Transverse colon (tissue), 4 donors: ENCODE data around the gene TRIP13. TPM values are rescaled to one million over a fixed set of nuclear protein-coding genes. Genes with fewer than 3 reads are reported as not detected.
A peak's percentile ranks its signal among the peaks of the same experiment; 100 is the strongest.

Experiments
- DNase-seq: peaks from one replicate; pipeline ENCODE4 v3.0.0-alpha.2; 2019
- H3K27ac ChIP-seq, 4 donors: fragments of 200-600 bp; sonication (generic); 2 replicates each; pipeline ENCODE4 v1.5.1; 2016 to 2018; ENCODE audit warnings: inconsistent platforms in 4 of 4
- H3K27me3 ChIP-seq: fragments of 200-600 bp; sonication (generic); 2 replicates; pipeline ENCODE4 v1.5.1; 2017; ENCODE audit warnings: inconsistent platforms
- H3K36me3 ChIP-seq, 4 donors: fragments of 200-600 bp; sonication (generic); 2 replicates each; pipeline ENCODE4 v1.5.1; 2017 to 2019; ENCODE audit warnings: inconsistent platforms in 4 of 4
- H3K4me1 ChIP-seq, 4 donors: fragments of 200-600 bp; sonication (generic); 2 replicates each; pipeline ENCODE4 v1.5.1; 2017 to 2020; ENCODE audit warnings: inconsistent platforms in 4 of 4
- H3K4me3 ChIP-seq, 4 donors: fragments of 200-600 bp; sonication (generic); 1 replicate in 1 of 4; 2 replicates in 3 of 4; pipeline versions ENCODE4 v1.5.1 to v1.6.1; 2017 to 2019; ENCODE audit warnings: inconsistent platforms in 4 of 4
- H3K9me3 ChIP-seq, 2 donors: fragments of 200-600 bp; sonication (generic); 2 replicates each; pipeline ENCODE4 v1.5.1; 2017 to 2019; ENCODE audit warnings: inconsistent platforms in 2 of 2
- EP300 ChIP-seq: sonication (generic); formaldehyde crosslinking; IDR thresholded peaks from one replicate; pipeline ENCODE4 v1.6.1; 2017; ENCODE audit warnings: antibody characterized with exemption, low read depth
- POLR2A ChIP-seq: fragments of 450-650 bp; IDR thresholded peaks from one replicate; pipeline ENCODE4 v1.6.1; 2016; ENCODE audit warnings: antibody characterized with exemption, mild to moderate bottlenecking, moderate library complexity
- POLR2AphosphoS5 ChIP-seq, 3 donors: sonication (generic); formaldehyde crosslinking; IDR thresholded peaks; one replicate each; pipeline ENCODE4 v1.6.1; 2016; ENCODE audit warnings: antibody characterized with exemption in 3 of 3
- WGBS, 2 donors: methylation state at CpG; one replicate each; pipeline ENCODE4 v1.1.5; 2018; ENCODE audit warnings: low coverage in 1 of 2; 5-methylcytosine and 5-hydroxymethylcytosine counted together
- in situ Hi-C, 4 donors: fragments of 200-750 bp; cut with MboI; loops; one replicate each; pipeline versions ENCODE4 v1.15.0 to v1.15.1; 2017; ENCODE audit warnings: low sequenced_read_pairs in 3 of 4, low pct_ligation_motif_present in 1 of 4, low pct_unique_long_range_greater_than_20kb in 1 of 4
- intact Hi-C: fragments of 100-400 bp; cut with DNase I; formaldehyde crosslinking; loops from one replicate; pipeline ENCODE4 v1.15.1; 2023; ENCODE audit warnings: low total_unique reads
- total RNA-seq, 4 donors: library from RNA; depleted of rRNA; stranded (reverse); fragments of >200 nt; gene quantifications; one replicate each; pipeline ENCODE4 v1.1.0, GENCODE V29; 2016
- TF ChIP-seq, protein P1 (sequence below), 5 experiments: fragments of 200-600 bp in 3 of 5; fragments of 450-650 bp in 2 of 5; sonication (generic) in 3 of 5; IDR thresholded peaks; 1 replicate in 2 of 5; 2 replicates in 3 of 5; pipeline ENCODE4 v1.5.1; 2016 to 2017; ENCODE audit warnings: antibody characterized with exemption in 5 of 5, inconsistent platforms in 3 of 5, mild to moderate bottlenecking in 2 of 5, moderate library complexity in 1 of 5

TRIP13 gene
- total RNA-seq, 4 donors from 2014 or later: 0.41 to 4.1 (median 2.2) TPM; not detected in 1

DNA sequence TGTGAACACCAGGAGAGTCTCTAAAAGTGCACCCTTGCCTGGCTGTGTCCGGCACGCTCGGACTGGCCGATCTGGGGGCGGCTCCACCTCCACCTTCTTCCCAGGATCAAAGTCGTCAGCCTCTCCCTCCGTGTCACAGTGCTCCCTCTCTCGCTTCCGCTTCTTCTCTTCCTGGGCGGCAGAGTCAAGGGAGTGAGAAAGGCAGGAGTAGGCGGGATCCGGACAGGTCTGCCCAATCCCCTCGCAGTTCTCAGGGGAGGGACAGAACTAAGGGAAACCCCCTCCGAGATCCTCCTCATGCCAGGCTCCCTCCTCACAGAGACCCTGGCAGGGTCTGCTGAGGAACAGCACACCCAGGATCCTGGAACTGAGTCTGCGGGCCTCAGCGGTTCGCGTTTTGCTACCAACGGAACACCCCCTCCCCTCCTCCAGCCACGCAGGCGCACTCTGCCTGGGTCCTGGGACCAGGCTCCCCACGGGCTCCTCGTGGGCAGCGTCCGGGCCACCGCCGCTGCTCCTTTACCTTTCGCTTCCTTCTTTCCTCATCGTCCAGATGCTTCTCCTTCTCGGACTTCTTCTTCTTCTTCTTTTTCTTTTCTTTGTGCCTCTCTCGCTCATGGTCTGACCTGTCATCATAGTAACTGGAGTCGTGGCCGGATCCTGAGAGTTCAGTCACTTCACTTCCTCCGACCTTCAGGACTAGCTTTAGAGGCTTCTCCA is 1.4 kb upstream of the TRIP13 start:
- Histone ChIP-seq H3K36me3 (peaks cover 0 to 33% (median 13%) of the 10 kb centered on the region in 4 donors), H3K4me3 (peak overlapping the region in 3 of 4 donors; percentile 59 to 79 (median 67)), H3K27me3 (no peaks in the 10 kb centered on the region), H3K4me1 (peaks cover 7 to 27% (median 18%) of the 10 kb centered on the region in 4 donors), H3K27ac (peak overlapping the region; percentile 86 to 90 (median 90)), H3K9me3 (no peaks in the 10 kb centered on the region)
- DNase-seq: peak; percentile 31
- intact Hi-C loops (no loop called here), in situ Hi-C loops (no loop called here)
- 67 to 76% methylated on average over 11 to 34 of the region's 34 CpGs for WGBS, 2 donors
- TF ChIP-seq POLR2A (peak; percentile 22), POLR2AphosphoS5 (IDR thresholded peaks at IDR 0.05) (no peak)

DNA sequence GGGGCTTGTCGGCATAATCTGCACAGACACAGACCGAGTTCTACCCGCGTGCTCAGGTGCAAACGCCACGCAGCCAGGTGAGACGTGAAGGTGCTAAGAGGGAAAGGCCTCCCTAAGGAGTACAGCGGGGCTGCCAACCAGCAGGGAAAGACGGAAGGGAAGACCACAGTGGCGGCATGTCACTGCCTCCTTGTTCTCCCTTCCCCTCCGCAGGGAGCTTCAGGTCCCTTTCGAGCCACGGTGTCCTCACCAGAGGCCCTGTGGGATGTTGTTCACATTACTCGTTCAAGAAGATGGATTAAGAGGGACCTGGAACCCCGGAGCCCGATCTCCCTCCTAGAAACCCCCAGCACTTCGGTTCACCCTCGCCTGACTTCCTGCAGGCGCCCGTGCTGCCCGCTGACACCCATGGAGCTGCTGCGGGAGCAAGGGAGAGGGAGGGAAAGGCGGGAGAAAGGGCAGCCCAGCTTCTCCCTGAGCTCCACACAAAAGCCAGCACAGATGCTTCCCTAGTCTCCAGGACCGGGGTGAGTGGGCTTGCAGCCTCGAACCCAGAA is 769 bp upstream of the TRIP13 start:
- peaks cover 0 to 26% (median 10%) of the 10 kb centered on the region in 4 donors for H3K36me3 ChIP-seq
- no peaks in the 10 kb centered on the region for H3K9me3 ChIP-seq
- H3K4me1 ChIP-seq: peaks cover 7 to 27% (median 18%) of the 10 kb centered on the region in 4 donors
- DNase-seq: peak; percentile 29
- in situ Hi-C loops (no loop called here), intact Hi-C loops (no loop called here)
- TF ChIP-seq POLR2AphosphoS5 (IDR thresholded peaks at IDR 0.05) (no peak), POLR2A (no peak), EP300 (no peak)
- TF ChIP-seq, protein P1, sequence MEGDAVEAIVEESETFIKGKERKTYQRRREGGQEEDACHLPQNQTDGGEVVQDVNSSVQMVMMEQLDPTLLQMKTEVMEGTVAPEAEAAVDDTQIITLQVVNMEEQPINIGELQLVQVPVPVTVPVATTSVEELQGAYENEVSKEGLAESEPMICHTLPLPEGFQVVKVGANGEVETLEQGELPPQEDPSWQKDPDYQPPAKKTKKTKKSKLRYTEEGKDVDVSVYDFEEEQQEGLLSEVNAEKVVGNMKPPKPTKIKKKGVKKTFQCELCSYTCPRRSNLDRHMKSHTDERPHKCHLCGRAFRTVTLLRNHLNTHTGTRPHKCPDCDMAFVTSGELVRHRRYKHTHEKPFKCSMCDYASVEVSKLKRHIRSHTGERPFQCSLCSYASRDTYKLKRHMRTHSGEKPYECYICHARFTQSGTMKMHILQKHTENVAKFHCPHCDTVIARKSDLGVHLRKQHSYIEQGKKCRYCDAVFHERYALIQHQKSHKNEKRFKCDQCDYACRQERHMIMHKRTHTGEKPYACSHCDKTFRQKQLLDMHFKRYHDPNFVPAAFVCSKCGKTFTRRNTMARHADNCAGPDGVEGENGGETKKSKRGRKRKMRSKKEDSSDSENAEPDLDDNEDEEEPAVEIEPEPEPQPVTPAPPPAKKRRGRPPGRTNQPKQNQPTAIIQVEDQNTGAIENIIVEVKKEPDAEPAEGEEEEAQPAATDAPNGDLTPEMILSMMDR (IDR thresholded peaks at IDR 0.05): no peak
- H3K27me3 ChIP-seq: no peaks in the 10 kb centered on the region
- peak overlapping the region; percentile 59 to 86 (median 73) for H3K4me3 ChIP-seq
- WGBS, 2 donors: 14% methylated on average over 25 of the region's 25 CpGs; no CpG with 5 or more reads in 1 of the 2 donors
- H3K27ac ChIP-seq: peak overlapping the region; percentile 86 to 90 (median 90)

DNA sequence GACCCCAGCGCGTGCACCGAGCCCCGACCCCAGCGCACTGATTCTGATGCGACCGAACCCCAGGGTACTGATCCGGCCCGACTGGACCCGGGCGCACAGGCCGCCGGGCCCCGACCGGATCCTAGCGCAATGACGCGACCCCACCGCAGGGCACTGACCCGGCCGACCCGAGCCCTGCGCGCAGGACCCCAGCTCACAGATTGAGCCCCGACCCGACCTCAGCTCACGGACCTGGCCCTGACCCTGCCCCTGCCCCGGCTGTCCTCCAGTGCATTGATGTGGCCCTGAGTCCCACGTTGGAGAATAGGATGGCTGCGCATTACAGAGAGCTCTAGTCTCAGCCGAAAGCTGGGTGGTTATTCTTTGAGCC is 438 bp downstream of the TRIP13 start:
- Histone ChIP-seq H3K27ac (peak overlapping the region in 2 of 4 donors; percentile 86 to 90), H3K36me3 (peaks cover 0 to 14% (median 4%) of the 10 kb centered on the region in 4 donors), H3K4me1 (peaks cover 7 to 27% (median 18%) of the 10 kb centered on the region in 4 donors), H3K4me3 (peak overlapping the region; percentile 45 to 79 (median 63)), H3K9me3 (no peaks in the 10 kb centered on the region), H3K27me3 (no peaks in the 10 kb centered on the region)
- in situ Hi-C loops (no loop called here), intact Hi-C loops (no loop called here)
- WGBS, 2 donors: 0% methylated on average over 31 of the region's 31 CpGs; no CpG with 5 or more reads in 1 of the 2 donors
- TF ChIP-seq EP300 (no peak), POLR2A (no peak), POLR2AphosphoS5 (IDR thresholded peaks at IDR 0.05) (no peak)
- TF ChIP-seq, protein P1 (IDR thresholded peaks at IDR 0.05): no peak
- no peak for DNase-seq

DNA sequence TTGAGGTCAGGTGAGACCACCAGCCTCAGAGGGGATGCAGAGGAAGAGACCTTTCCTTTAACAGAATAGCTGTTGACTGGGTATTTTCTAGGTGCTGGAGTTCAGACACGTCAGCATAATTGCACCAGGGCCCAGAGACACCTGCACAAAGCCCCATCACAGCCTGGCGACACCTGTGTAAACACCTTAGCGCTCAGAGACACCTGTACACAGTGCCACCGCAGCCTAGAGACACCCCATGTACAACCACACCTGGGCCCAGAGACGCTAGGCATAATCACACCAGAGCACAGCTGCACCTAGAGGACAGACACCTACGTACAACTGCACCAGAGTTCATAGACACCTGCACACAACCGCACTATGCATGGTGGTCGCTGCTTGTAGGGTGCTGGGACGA is 1.0 kb downstream of the TRIP13 start:
- in situ Hi-C loops: no loop called here

More for the DNA sequence above, 1.0 kb downstream of the TRIP13 start:
- Histone ChIP-seq H3K4me3 (peak overlapping the region in 2 of 4 donors; percentile 67 to 79), H3K4me1 (peaks cover 7 to 27% (median 18%) of the 10 kb centered on the region in 4 donors), H3K36me3 (peaks cover 0 to 8% (median 1%) of the 10 kb centered on the region in 4 donors), H3K27me3 (no peaks in the 10 kb centered on the region), H3K9me3 (no peaks in the 10 kb centered on the region), H3K27ac (no peak overlapping the region)
- WGBS, 2 donors: 58% methylated on average over 9 of the region's 9 CpGs; no CpG with 5 or more reads in 1 of the 2 donors
- no peak for TF ChIP-seq EP300
- TF ChIP-seq POLR2A: no peak
- TF ChIP-seq POLR2AphosphoS5 (IDR thresholded peaks at IDR 0.05): no peak
- TF ChIP-seq, protein P1 (IDR thresholded peaks at IDR 0.05): no peak
- intact Hi-C loops: no loop called here
- no peak for DNase-seq
